ENCODE data around the gene RASD1.

RASD1 gene

GRCh38 chr17:17509601-17510425 is 13.6 kb upstream of the RASD1 start:
- Histone ChIP-seq H3K9me3 (ENCODE audit: control insufficient read depth, insufficient read depth, low read length) (no peaks in the 10 kb centered on the region), H3K79me2 (ENCODE audit: control insufficient read depth, low read length) (no peaks in the 10 kb centered on the region), H3F3A (ENCODE audit: control insufficient read depth, insufficient read depth) (no peaks in the 10 kb centered on the region), H3K27ac (ENCODE audit: low read depth, low read length) (no peak overlapping the region), H3K36me3 (ENCODE audit: control insufficient read depth, low read length) (no peaks in the 10 kb centered on the region), H3K4me2 (ENCODE audit: low read length) (no peak overlapping the region), H3K9me2 (replicated peaks; ENCODE audit: control insufficient read depth, low read length) (no peaks in the 10 kb centered on the region), H4K20me1 (ENCODE audit: control insufficient read depth, insufficient read depth, low read depth, low read length) (no peaks in the 10 kb centered on the region), H3K27me3 (ENCODE audit: control insufficient read depth, low read length) (no peaks in the 10 kb centered on the region), H3K4me1 (ENCODE audit: control insufficient read depth, low read length) (peaks cover 5% of the 10 kb centered on the region; the same call in 1 of the 2 replicates), H3K4me3 (ENCODE audit: low read length) (no peak overlapping the region)
- no peak for TF ChIP-seq EZH2phosphoT487 (IDR thresholded peaks at IDR 0.05; ENCODE audit: borderline replicate concordance, low read length)
- TF ChIP-seq CTCF (IDR thresholded peaks at IDR 0.05; ENCODE audit: low read depth, low read length, poor library complexity, severe bottlenecking), result no peak

GRCh38 chr17:17508646-17509591 is 12.7 kb upstream of the RASD1 start:
- Histone ChIP-seq H3K9me2 (replicated peaks; ENCODE audit: control insufficient read depth, low read length) (no peaks in the 10 kb centered on the region), H3K79me2 (ENCODE audit: control insufficient read depth, low read length) (no peaks in the 10 kb centered on the region), H3K4me1 (ENCODE audit: control insufficient read depth, low read length) (peaks cover 5% of the 10 kb centered on the region; the same call in 1 of the 2 replicates), H3K27me3 (ENCODE audit: control insufficient read depth, low read length) (no peaks in the 10 kb centered on the region), H3K4me3 (ENCODE audit: low read length) (no peak overlapping the region), H4K20me1 (ENCODE audit: control insufficient read depth, insufficient read depth, low read depth, low read length) (no peaks in the 10 kb centered on the region), H3K9me3 (ENCODE audit: control insufficient read depth, insufficient read depth, low read length) (no peaks in the 10 kb centered on the region), H3K4me2 (ENCODE audit: low read length) (no peak overlapping the region), H3F3A (ENCODE audit: control insufficient read depth, insufficient read depth) (no peaks in the 10 kb centered on the region), H3K27ac (ENCODE audit: low read depth, low read length) (no peak overlapping the region), H3K36me3 (ENCODE audit: control insufficient read depth, low read length) (no peaks in the 10 kb centered on the region)
- TF ChIP-seq CTCF (IDR thresholded peaks at IDR 0.05; ENCODE audit: low read depth, low read length, poor library complexity, severe bottlenecking), result no peak
- no peak for TF ChIP-seq EZH2phosphoT487 (IDR thresholded peaks at IDR 0.05; ENCODE audit: borderline replicate concordance, low read length)

GRCh38 chr17:17508019-17508535 is 11.9 kb upstream of the RASD1 start:
- Histone ChIP-seq H3K27me3 (ENCODE audit: control insufficient read depth, low read length) (no peaks in the 10 kb centered on the region), H3K9me2 (replicated peaks; ENCODE audit: control insufficient read depth, low read length) (no peaks in the 10 kb centered on the region), H3K9me3 (ENCODE audit: control insufficient read depth, insufficient read depth, low read length) (no peaks in the 10 kb centered on the region), H3K4me3 (ENCODE audit: low read length) (no peak overlapping the region), H3K36me3 (ENCODE audit: control insufficient read depth, low read length) (no peaks in the 10 kb centered on the region), H3K4me2 (ENCODE audit: low read length) (no peak overlapping the region), H3K4me1 (ENCODE audit: control insufficient read depth, low read length) (peaks cover 5% of the 10 kb centered on the region; the same call in 1 of the 2 replicates), H3K27ac (ENCODE audit: low read depth, low read length) (no peak overlapping the region), H4K20me1 (ENCODE audit: control insufficient read depth, insufficient read depth, low read depth, low read length) (no peaks in the 10 kb centered on the region), H3F3A (ENCODE audit: control insufficient read depth, insufficient read depth) (no peaks in the 10 kb centered on the region), H3K79me2 (ENCODE audit: control insufficient read depth, low read length) (no peaks in the 10 kb centered on the region)
- TF ChIP-seq CTCF (IDR thresholded peaks at IDR 0.05; ENCODE audit: low read depth, low read length, poor library complexity, severe bottlenecking) (no peak), EZH2phosphoT487 (IDR thresholded peaks at IDR 0.05; ENCODE audit: borderline replicate concordance, low read length) (no peak)
